IPS-15b (cell line): ENCODE results near the gene PTPRO.

Experiments used
- H3K27me3 ChIP-seq: one replicate; pipeline ENCODE4 v1.6.1; 2013; ENCODE audit warnings: low read length; ENCODE audit not compliant: control insufficient read depth, insufficient read depth
- H3K36me3 ChIP-seq: one replicate; pipeline ENCODE4 v1.6.1; 2013; ENCODE audit warnings: low read length; ENCODE audit not compliant: control insufficient read depth, insufficient read depth
- H3K4me1 ChIP-seq: one replicate; pipeline ENCODE4 v1.6.1; 2013; ENCODE audit warnings: mild to moderate bottlenecking, low read length; ENCODE audit not compliant: control insufficient read depth, insufficient read depth
- H3K4me3 ChIP-seq: one replicate; pipeline ENCODE4 v1.5.1; 2013; ENCODE audit warnings: low read depth, low read length
- H3K9ac ChIP-seq: one replicate; pipeline ENCODE4 v1.6.1; 2013; ENCODE audit warnings: low read depth, mild to moderate bottlenecking, low read length
- H3K9me3 ChIP-seq: one replicate; pipeline ENCODE4 v1.6.1; 2013; ENCODE audit warnings: mild to moderate bottlenecking, low read length; ENCODE audit not compliant: control insufficient read depth, insufficient read depth

The PTPRO gene

GRCh38 chr12:15458008-15458407, 135.7 kb downstream of the PTPRO start:
- Histone ChIP-seq H3K4me1 (no peaks in the 10 kb centered on the region), H3K36me3 (no peaks in the 10 kb centered on the region), H3K9ac (no peak overlapping the region), H3K27me3 (no peaks in the 10 kb centered on the region), H3K4me3 (no peak overlapping the region), H3K9me3 (peaks cover 3% of the 10 kb centered on the region)

- no peaks in the 10 kb centered on the region for H3K27me3 ChIP-seq
Observed at GRCh38 chr12:15468911-15469310, 146.6 kb downstream of the PTPRO start.

GRCh38 chr12:15469356-15469755, 147.0 kb downstream of the PTPRO start:
- Histone ChIP-seq H3K36me3 (no peaks in the 10 kb centered on the region), H3K9ac (no peak overlapping the region), H3K4me3 (no peak overlapping the region), H3K4me1 (no peaks in the 10 kb centered on the region), H3K27me3 (no peaks in the 10 kb centered on the region), H3K9me3 (no peaks in the 10 kb centered on the region)

More at GRCh38 chr12:15468911-15469310, 146.6 kb downstream of the PTPRO start:
- Histone ChIP-seq H3K36me3 (no peaks in the 10 kb centered on the region), H3K4me1 (no peaks in the 10 kb centered on the region), H3K9ac (no peak overlapping the region), H3K9me3 (no peaks in the 10 kb centered on the region), H3K4me3 (no peak overlapping the region)

GRCh38 chr12:15472036-15472435, 149.7 kb downstream of the PTPRO start:
- Histone ChIP-seq H3K27me3 (no peaks in the 10 kb centered on the region), H3K4me1 (no peaks in the 10 kb centered on the region), H3K4me3 (no peak overlapping the region), H3K9ac (no peak overlapping the region), H3K36me3 (no peaks in the 10 kb centered on the region), H3K9me3 (no peaks in the 10 kb centered on the region)

- Histone ChIP-seq H3K4me1 (no peaks in the 10 kb centered on the region), H3K27me3 (no peaks in the 10 kb centered on the region), H3K9ac (no peak overlapping the region), H3K4me3 (no peak overlapping the region), H3K36me3 (no peaks in the 10 kb centered on the region), H3K9me3 (no peaks in the 10 kb centered on the region)
Observed at GRCh38 chr12:15474766-15475165, 152.5 kb downstream of the PTPRO start.

GRCh38 chr12:15477761-15478160, 155.5 kb downstream of the PTPRO start:
- Histone ChIP-seq H3K9me3 (no peaks in the 10 kb centered on the region), H3K4me3 (no peak overlapping the region), H3K36me3 (no peaks in the 10 kb centered on the region), H3K9ac (no peak overlapping the region), H3K27me3 (no peaks in the 10 kb centered on the region), H3K4me1 (no peaks in the 10 kb centered on the region)

- Histone ChIP-seq H3K9ac (no peak overlapping the region), H3K4me1 (no peaks in the 10 kb centered on the region)
Observed at GRCh38 chr12:15481846-15482245, 159.5 kb downstream of the PTPRO start.

GRCh38 chr12:15485466-15485865, 163.2 kb downstream of the PTPRO start:
- Histone ChIP-seq H3K36me3 (no peaks in the 10 kb centered on the region), H3K9me3 (no peaks in the 10 kb centered on the region), H3K4me3 (no peak overlapping the region), H3K9ac (no peak overlapping the region), H3K4me1 (no peaks in the 10 kb centered on the region), H3K27me3 (no peaks in the 10 kb centered on the region)

More at GRCh38 chr12:15481846-15482245, 159.5 kb downstream of the PTPRO start:
- Histone ChIP-seq H3K36me3 (no peaks in the 10 kb centered on the region), H3K27me3 (no peaks in the 10 kb centered on the region), H3K4me3 (no peak overlapping the region), H3K9me3 (no peaks in the 10 kb centered on the region)

GRCh38 chr12:15486859-15487258, 164.6 kb downstream of the PTPRO start:
- no peaks in the 10 kb centered on the region for H3K36me3 ChIP-seq
- no peaks in the 10 kb centered on the region for H3K27me3 ChIP-seq
- H3K4me1 ChIP-seq = no peaks in the 10 kb centered on the region
- no peaks in the 10 kb centered on the region for H3K9me3 ChIP-seq
- H3K9ac ChIP-seq = no peak overlapping the region
- no peak overlapping the region for H3K4me3 ChIP-seq

GRCh38 chr12:15488481-15488880, 166.2 kb downstream of the PTPRO start:
- H3K4me1 ChIP-seq = no peaks in the 10 kb centered on the region
- H3K9ac ChIP-seq = no peak overlapping the region
- no peaks in the 10 kb centered on the region for H3K36me3 ChIP-seq
- H3K4me3 ChIP-seq = no peak overlapping the region
- H3K9me3 ChIP-seq = no peaks in the 10 kb centered on the region
- H3K27me3 ChIP-seq = no peaks in the 10 kb centered on the region

- no peaks in the 10 kb centered on the region for H3K4me1 ChIP-seq
- no peaks in the 10 kb centered on the region for H3K9me3 ChIP-seq
- H3K9ac ChIP-seq = no peak overlapping the region
- H3K27me3 ChIP-seq = no peaks in the 10 kb centered on the region
- no peak overlapping the region for H3K4me3 ChIP-seq
- no peaks in the 10 kb centered on the region for H3K36me3 ChIP-seq
Observed at GRCh38 chr12:15494329-15495046, 172.2 kb downstream of the PTPRO start.

- Histone ChIP-seq H3K9me3 (no peaks in the 10 kb centered on the region), H3K36me3 (no peaks in the 10 kb centered on the region), H3K27me3 (no peaks in the 10 kb centered on the region), H3K9ac (no peak overlapping the region), H3K4me3 (no peak overlapping the region), H3K4me1 (no peaks in the 10 kb centered on the region)
Observed at GRCh38 chr12:15495746-15496145, 173.4 kb downstream of the PTPRO start.
